GM12878 (cell line): ENCODE results near the gene LDLRAD4. TPM values are rescaled to one million over a fixed set of nuclear protein-coding genes. Genes with fewer than 3 reads are reported as not detected.
"Not testable (repeated sequence)": the region's sequence is repeated elsewhere in the genome, so short reads cannot be mapped to it uniquely, and the experiment has no call there.

ENCODE experiments used
- ATAC-seq: fragments of 200-7000 bp; cut with Tn5 transposase; 3 replicates; pipeline ENCODE4 v1.9.1; 2020; ENCODE audit warnings: mild to moderate bottlenecking, moderate library complexity
- BruUV-seq: library from RNA; stranded (reverse); fragments of 400-500 nt; replicated peaks from 2 replicates; lab custom pipeline; 2021; lab: Mats Ljungman, UMichigan
- CTCF ChIA-PET: fragments of 300-600 bp; sonication (Branson Sonifier 250); formaldehyde crosslinking; extraction: SDS; loops from one replicate; lab custom pipeline; 2021; ENCODE audit warnings: inconsistent platforms; lab: Yijun Ruan, JAX
- POLR2A ChIA-PET: fragments of 350-600 bp; formaldehyde crosslinking; extraction: SDS; loops from one replicate; lab custom pipeline; 2021; ENCODE audit warnings: inconsistent platforms; lab: Charles Lee
- RAD21 ChIA-PET: fragments of 300-600 bp; sonication (Branson Sonifier 250); formaldehyde crosslinking; loops from one replicate; lab custom pipeline; 2023; ENCODE audit warnings: antibody characterized with exemption; ENCODE audit not compliant: unreplicated experiment; lab: Charles Lee
- SMC1A ChIA-PET: fragments of 300-600 bp; sonication (Branson Sonifier 250); formaldehyde crosslinking; loops from one replicate; lab custom pipeline; 2023; ENCODE audit not compliant: unreplicated experiment, uncharacterized antibody; lab: Charles Lee
- DNase-seq: peaks from one replicate; pipeline ENCODE4 v3.0.0-alpha.2; 2011; ENCODE audit warnings: low read depth, low spot score
- FAIRE-seq: peaks from 3 replicates; lab custom pipeline; 2011; peaks lifted over from hg19 to GRCh38; lab: Jason Lieb, UNC
- H2AFZ ChIP-seq: 2 replicates; pipeline ENCODE4 v1.6.0; 2011; ENCODE audit warnings: low read depth, low read length, control low read depth; ENCODE audit not compliant: control insufficient read depth
- H3K27ac ChIP-seq: 2 replicates; pipeline ENCODE4 v1.5.1; 2011; ENCODE audit warnings: control low read depth; ENCODE audit not compliant: control insufficient read depth, insufficient read depth
- H3K27me3 ChIP-seq, 2 experiments: replicated peaks in 1 of 2; 2 replicates each; pipeline versions ENCODE4 v1.6.0 to v1.6.1; 2011; ENCODE audit warnings: low read length in 1 of 2; ENCODE audit not compliant: control insufficient read depth in 2 of 2, insufficient read depth in 2 of 2
- H3K36me3 ChIP-seq, 2 experiments: 2 replicates each; pipeline ENCODE4 v1.5.1; 2011; ENCODE audit warnings: low read length in 1 of 2; ENCODE audit not compliant: control insufficient read depth in 2 of 2, insufficient read depth in 2 of 2
- H3K4me1 ChIP-seq: 2 replicates; pipeline ENCODE4 v1.6.1; 2011; ENCODE audit warnings: mild to moderate bottlenecking, low read length, moderate library complexity, mixed read lengths; ENCODE audit not compliant: control insufficient read depth, insufficient read depth
- H3K4me2 ChIP-seq: 2 replicates; pipeline ENCODE4 v1.6.0; 2011; ENCODE audit warnings: control low read depth; ENCODE audit not compliant: control insufficient read depth, insufficient read depth
- H3K4me3 ChIP-seq: fragments of 200-600 bp; sonication (generic); 2 replicates; pipeline ENCODE4 v1.5.1; 2016
- H3K79me2 ChIP-seq: 2 replicates; pipeline ENCODE4 v1.6.0; 2011; ENCODE audit warnings: low read length; ENCODE audit not compliant: control insufficient read depth, insufficient read depth
- H3K9ac ChIP-seq: 2 replicates; pipeline ENCODE4 v1.8.0; 2011; ENCODE audit warnings: low read length, control low read depth, mixed read lengths; ENCODE audit not compliant: control insufficient read depth, insufficient read depth
- H3K9me3 ChIP-seq: replicated peaks from 3 replicates; pipeline ENCODE4 v1.5.1; 2011; ENCODE audit warnings: mild to moderate bottlenecking, low read length; ENCODE audit not compliant: control insufficient read depth, insufficient read depth
- H4K20me1 ChIP-seq: 2 replicates; pipeline ENCODE4 v1.6.0; 2011; ENCODE audit not compliant: control insufficient read depth, insufficient read depth
- BCL3 ChIP-seq: IDR thresholded peaks from 2 replicates; pipeline ENCODE4 v1.6.1; 2011; ENCODE audit warnings: borderline replicate concordance, low read depth, mild to moderate bottlenecking, moderate library complexity, low read length; ENCODE audit not compliant: insufficient read depth, poor library complexity, severe bottlenecking
- BRCA1 ChIP-seq: IDR thresholded peaks from 2 replicates; pipeline ENCODE4 v1.6.1; 2011; ENCODE audit warnings: low read depth, low read length, improper control_type of control experiment
- ESRRA ChIP-seq: IDR thresholded peaks from 2 replicates; pipeline ENCODE4 v1.6.1; 2012; ENCODE audit warnings: mild to moderate bottlenecking, low read length, improper control_type of control experiment
- IRF5 ChIP-seq: fragments of 450-650 bp; IDR thresholded peaks from 2 replicates; pipeline ENCODE4 v1.6.1; 2017; ENCODE audit warnings: borderline replicate concordance
- NKRF ChIP-seq: fragments of 450-650 bp; conservative IDR thresholded peaks from 2 replicates; pipeline ENCODE4 v1.6.1; 2017; ENCODE audit warnings: mild to moderate bottlenecking, moderate library complexity
- RAD21 ChIP-seq: IDR thresholded peaks from 2 replicates; pipeline ENCODE4 v1.6.1; 2011; ENCODE audit warnings: mild to moderate bottlenecking, low read depth, low read length, moderate library complexity; ENCODE audit not compliant: insufficient read depth
- SPI1 ChIP-seq: IDR thresholded peaks from 2 replicates; pipeline ENCODE4 v1.6.1; 2011; ENCODE audit warnings: low read depth, mild to moderate bottlenecking, low read length, moderate library complexity, borderline replicate concordance; ENCODE audit not compliant: insufficient read depth
- SUPT20H ChIP-seq: IDR thresholded peaks from 2 replicates; pipeline ENCODE4 v1.6.1; 2011; ENCODE audit warnings: low read depth, mild to moderate bottlenecking, low read length, moderate library complexity, borderline replicate concordance; ENCODE audit not compliant: control insufficient read depth
- WGBS: methylation state at CpG from one replicate; pipeline ENCODE4 v1.1.6; 2016; ENCODE audit warnings: low lambda C conversion rate; ENCODE audit not compliant: insufficient replicate concordance, insufficient coverage; ENCODE audit errors: missing lambda C conversion rate; 5-methylcytosine and 5-hydroxymethylcytosine counted together
- in situ Hi-C: fragments of 300-500 bp; cut with MboI; formaldehyde crosslinking; loops from 9 replicates; pipeline ENCODE4 v1.14.3; 2018; ENCODE audit warnings: mixed read lengths
- intact Hi-C: fragments of 100-400 bp; cut with micrococcal nuclease; formaldehyde crosslinking; loops from one replicate; pipeline ENCODE4 v1.14.2; 2022; ENCODE audit not compliant: unreplicated experiment
- polyA plus RNA-seq, 11 experiments: library from polyadenylated mRNA; depleted of rRNA in 4 of 11; unstranded in 6 of 11; stranded (reverse) in 5 of 11; fragments of >200 nt; fragmentation: Nextera tagmentation in 4 of 11; fragmentation: Illumina TruSeq in 1 of 11; extraction: Ambion mirVana in 4 of 11; extraction: Trizol in 1 of 11; gene quantifications; 1 replicate in 1 of 11; 2 replicates in 10 of 11; pipeline versions ENCODE4 v1.2.1 to v1.2.3, GENCODE V29; 2011 to 2016; ENCODE audit warnings: inconsistent platforms in 2 of 11, missing spikeins in 2 of 11, low read depth in 1 of 11
- total RNA-seq, 4 experiments: library from RNA; depleted of rRNA in 3 of 4; stranded (reverse); fragments of >200 nt in 3 of 4; fragmentation: Illumina TruSeq in 1 of 4; extraction: Trizol in 1 of 4; gene quantifications; 2 replicates each; pipeline versions ENCODE4 v1.2.1 to v1.2.3, GENCODE V29; 2013 to 2021

Gene LDLRAD4
- total and polyA plus RNA-seq, 10 of the 15 experiments (the other 5 are each of a cell fraction or from before 2014, with no cell fraction given), result 2.7 to 16.8 (median 11.2) TPM

- Histone ChIP-seq H3K27ac (no peak overlapping the region), H3K9ac (no peak overlapping the region), H3K4me1 (no peaks in the 10 kb centered on the region), H3K4me3 (no peak overlapping the region), H4K20me1 (no peaks in the 10 kb centered on the region), H3K27me3 (peaks cover 0 to 4% of the 10 kb centered on the region in 2 experiments; a peak in 2 of 4 replicates), H3K79me2 (no peaks in the 10 kb centered on the region), H3K9me3 (no peaks in the 10 kb centered on the region), H3K36me3 (no peaks in the 10 kb centered on the region), H3K4me2 (no peak overlapping the region), H2AFZ (no peak overlapping the region)
- TF ChIP-seq BRCA1 (no peak), IRF5 (no peak), RAD21 (no peak), ESRRA (no peak), BCL3 (no peak), NKRF (no peak), SUPT20H (no peak), SPI1 (no peak)
- CTCF ChIA-PET, result no interaction called here
- BruUV-seq, result no TSS peak
- WGBS, result 58% methylated on average over 26 of the region's 26 CpGs
- RAD21 ChIA-PET, result no interaction called here
- in situ Hi-C loops (no loop called here), intact Hi-C loops (no loop called here)
- FAIRE-seq (no peak), ATAC-seq (no peak), DNase-seq (no peak)
- SMC1A ChIA-PET, result no interaction called here
- POLR2A ChIA-PET, result no interaction called here
These were observed 43.2 kb downstream of the LDLRAD4 start for GRCh38 chr18:13261661-13262357.

- H3K4me3 ChIP-seq, H4K20me1 ChIP-seq, CTCF ChIA-PET, H3K4me1 ChIP-seq, ATAC-seq, in situ Hi-C loops, RAD21 ChIA-PET, H3K9me3 ChIP-seq, H3K27ac ChIP-seq, H3K9ac ChIP-seq, POLR2A ChIA-PET, H3K4me2 ChIP-seq, H2AFZ ChIP-seq, FAIRE-seq, SMC1A ChIA-PET, H3K36me3 ChIP-seq, intact Hi-C loops, DNase-seq, BruUV-seq, H3K79me2 ChIP-seq, H3K27me3 ChIP-seq: not testable (repeated sequence)
- 87% methylated on average over 33 of the region's 33 CpGs for WGBS
These were observed 43.8 kb downstream of the LDLRAD4 start for GRCh38 chr18:13262358-13262680.
